ENCODE data around the gene RUNX1. TPM values are rescaled to one million over a fixed set of nuclear protein-coding genes. Genes with fewer than 3 reads are reported as not detected.

RUNX1 gene
- total RNA-seq, 4 donors from 2014 or later, result 16.2 to 34.6 (median 26.4) TPM

DNA sequence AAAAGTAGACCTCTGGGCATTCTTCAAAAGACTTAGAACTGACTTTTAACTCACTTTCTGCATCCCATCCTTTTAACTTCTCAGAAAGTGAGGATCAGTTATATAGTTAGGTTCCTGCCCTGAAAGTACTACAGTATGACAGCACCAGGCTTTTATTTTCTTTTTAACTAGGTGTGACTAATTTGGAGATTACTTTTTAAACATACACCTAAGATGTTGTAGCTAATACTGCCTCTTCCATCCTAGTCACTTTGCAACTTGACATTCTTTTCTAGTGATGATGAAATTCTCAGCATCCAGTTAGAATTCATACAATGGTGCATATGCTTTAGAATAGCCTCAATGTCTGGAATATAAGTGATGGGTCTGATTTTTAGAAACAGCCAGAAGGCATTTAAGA lies 24.6 kb downstream of the RUNX1 start:
- TF ChIP-seq, protein P1, sequence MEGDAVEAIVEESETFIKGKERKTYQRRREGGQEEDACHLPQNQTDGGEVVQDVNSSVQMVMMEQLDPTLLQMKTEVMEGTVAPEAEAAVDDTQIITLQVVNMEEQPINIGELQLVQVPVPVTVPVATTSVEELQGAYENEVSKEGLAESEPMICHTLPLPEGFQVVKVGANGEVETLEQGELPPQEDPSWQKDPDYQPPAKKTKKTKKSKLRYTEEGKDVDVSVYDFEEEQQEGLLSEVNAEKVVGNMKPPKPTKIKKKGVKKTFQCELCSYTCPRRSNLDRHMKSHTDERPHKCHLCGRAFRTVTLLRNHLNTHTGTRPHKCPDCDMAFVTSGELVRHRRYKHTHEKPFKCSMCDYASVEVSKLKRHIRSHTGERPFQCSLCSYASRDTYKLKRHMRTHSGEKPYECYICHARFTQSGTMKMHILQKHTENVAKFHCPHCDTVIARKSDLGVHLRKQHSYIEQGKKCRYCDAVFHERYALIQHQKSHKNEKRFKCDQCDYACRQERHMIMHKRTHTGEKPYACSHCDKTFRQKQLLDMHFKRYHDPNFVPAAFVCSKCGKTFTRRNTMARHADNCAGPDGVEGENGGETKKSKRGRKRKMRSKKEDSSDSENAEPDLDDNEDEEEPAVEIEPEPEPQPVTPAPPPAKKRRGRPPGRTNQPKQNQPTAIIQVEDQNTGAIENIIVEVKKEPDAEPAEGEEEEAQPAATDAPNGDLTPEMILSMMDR (IDR thresholded peaks at IDR 0.05; ENCODE audit: low read depth), result no peak

DNA sequence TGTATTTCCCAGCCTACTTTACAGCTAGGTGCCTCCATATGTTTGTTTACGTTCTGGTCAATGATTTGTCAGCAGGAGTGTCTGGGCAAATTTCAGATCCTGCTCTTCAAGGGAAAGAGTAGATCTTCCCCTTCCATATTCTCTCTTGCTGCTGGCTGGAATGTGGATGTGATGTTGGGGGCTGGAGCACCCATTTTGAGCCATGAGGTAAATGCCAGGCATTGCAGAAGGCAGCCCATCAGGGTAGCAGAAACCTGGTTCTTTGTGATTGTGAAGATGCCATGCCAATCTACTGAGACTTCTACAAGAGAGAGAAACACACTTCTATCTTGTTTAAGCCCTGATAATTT lies 25.1 kb downstream of the RUNX1 start:
- TF ChIP-seq, protein P1 (IDR thresholded peaks at IDR 0.05; ENCODE audit: low read depth), result no peak

DNA sequence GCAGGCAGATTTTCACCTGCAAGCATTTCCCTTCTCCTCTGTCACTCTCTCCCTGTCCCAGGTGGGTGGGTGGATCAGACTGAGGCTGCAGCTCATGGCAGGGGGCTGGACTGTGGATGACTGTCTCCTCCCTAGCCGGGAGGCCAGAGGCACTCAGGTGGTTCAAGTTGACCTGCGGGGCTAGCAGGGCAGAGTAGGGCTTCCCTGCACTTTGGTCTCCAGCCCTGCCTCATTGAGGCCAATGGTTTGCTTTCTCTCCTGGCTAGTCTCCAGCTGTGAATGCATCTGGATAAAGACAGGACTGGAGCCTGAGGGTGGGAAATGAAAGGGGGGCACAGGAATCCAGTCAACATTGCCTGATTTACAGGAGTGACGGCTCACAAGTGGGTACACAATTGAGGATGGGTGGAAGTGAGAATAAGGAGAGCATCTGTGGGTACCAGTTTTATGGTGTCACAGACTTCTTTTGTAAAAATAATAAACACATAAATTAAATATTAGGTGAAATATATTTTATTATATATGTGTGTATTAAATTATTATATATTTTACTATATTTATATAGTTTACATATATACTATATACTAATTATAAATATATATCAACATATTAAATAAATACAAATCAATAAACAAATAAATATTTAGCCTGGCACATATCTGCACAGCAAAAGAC lies 25.6 kb downstream of the RUNX1 start:
- TF ChIP-seq, protein P1 (IDR thresholded peaks at IDR 0.05; ENCODE audit: low read depth), result no peak

DNA sequence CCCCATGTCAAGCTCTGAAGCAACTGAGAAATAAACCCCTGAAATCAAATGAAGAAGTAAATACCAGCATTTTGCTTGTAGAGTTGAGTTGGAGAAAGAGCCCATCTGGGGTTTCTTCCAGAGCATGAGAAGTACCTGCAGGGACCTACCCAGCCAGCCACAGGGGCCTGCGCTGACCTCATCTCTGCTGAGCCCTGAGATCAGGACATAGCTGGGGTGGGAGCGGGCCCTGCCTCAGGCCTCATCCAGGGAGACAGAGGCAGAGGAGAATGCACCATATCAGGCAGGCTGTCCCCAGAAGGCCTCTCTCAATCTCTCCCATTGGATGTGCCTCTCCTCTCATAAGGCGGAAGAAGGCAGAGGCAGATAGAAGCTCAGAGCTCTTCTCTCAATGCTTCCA lies 27.6 kb downstream of the RUNX1 start:
- TF ChIP-seq, protein P1 (IDR thresholded peaks at IDR 0.05; ENCODE audit: low read depth), result no peak

DNA sequence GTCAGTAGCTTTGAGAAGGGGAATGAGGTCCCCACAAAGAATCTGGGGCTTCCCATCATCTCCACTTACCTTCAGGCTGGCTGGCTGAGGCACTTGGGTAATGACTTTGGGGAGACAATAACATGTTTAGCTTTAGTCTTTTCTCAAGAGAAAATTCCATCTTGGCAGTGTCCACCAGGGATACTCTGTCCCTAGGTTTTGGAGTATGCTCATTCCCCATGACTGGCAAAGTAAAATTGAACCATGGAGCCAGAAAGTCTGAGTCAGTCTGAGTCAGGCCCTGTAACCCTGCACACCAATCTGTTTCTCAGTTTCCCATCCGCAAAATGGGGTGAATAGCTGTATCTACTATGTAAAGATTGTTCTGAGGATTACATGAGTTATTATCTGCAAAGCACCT lies 28.2 kb downstream of the RUNX1 start:
- TF ChIP-seq, protein P1 (IDR thresholded peaks at IDR 0.05; ENCODE audit: low read depth), result no peak

- TF ChIP-seq, protein P1 (IDR thresholded peaks at IDR 0.05; ENCODE audit: low read depth), result no peak
Measured at GRCh38 chr21:35020436-35020835, 28.7 kb downstream of the RUNX1 start.

- TF ChIP-seq, protein P1 (IDR thresholded peaks at IDR 0.05; ENCODE audit: low read depth), result no peak
Measured at GRCh38 chr21:35019631-35020032, 29.5 kb downstream of the RUNX1 start.

Data from subcutaneous adipose tissue (tissue), 4 donors.